ENCODE measurements around the gene SCG2. TPM values are rescaled to one million over a fixed set of nuclear protein-coding genes. Genes with fewer than 3 reads are reported as not detected.
"Not testable (repeated sequence)": the region's sequence is repeated elsewhere in the genome, so short reads cannot be mapped to it uniquely, and the experiment has no call there.

Gene SCG2
- total and polyA plus RNA-seq, 2 donors from 2014 or later, result 0.30 to 0.57 TPM

DNA sequence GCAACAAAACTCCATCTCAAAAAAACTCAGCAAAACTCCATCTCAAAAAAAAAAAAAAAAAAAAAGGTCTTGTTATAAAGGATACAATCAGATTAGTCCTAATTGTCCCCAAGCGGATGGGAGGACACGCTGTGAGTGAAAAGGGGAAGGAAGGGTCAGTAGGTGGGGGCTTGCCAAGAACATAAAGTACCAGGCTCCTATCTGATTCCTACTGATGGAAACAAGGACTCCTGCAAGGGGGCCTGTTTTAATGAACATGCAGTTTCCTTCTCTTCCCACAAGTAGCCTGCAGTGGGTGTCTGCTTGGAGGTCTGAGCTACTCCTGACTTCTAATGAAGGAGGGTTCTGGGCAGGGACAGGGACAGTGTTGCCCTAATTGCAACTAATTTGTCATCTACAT lies 7.9 kb downstream of the SCG2 start:
- DNase-seq, result no peak
- no peaks in the 10 kb centered on the region for H3K9me3 ChIP-seq (ENCODE audit: control insufficient read depth in 2 of 3, insufficient read depth in 1 of 3, low read length in 3 of 3)
- intact Hi-C loops (cut with DNase I), result no loop called here
- no peak for FAIRE-seq
- H3K27ac ChIP-seq (ENCODE audit: low read depth in 2 of 2, low read length in 2 of 2), result no peak overlapping the region
- H3K4me3 ChIP-seq (ENCODE audit: low read length in 3 of 3), result no peak overlapping the region
- no peaks in the 10 kb centered on the region for H3K27me3 ChIP-seq (ENCODE audit: control insufficient read depth, insufficient read depth, low read length)
- TF ChIP-seq, protein P1, sequence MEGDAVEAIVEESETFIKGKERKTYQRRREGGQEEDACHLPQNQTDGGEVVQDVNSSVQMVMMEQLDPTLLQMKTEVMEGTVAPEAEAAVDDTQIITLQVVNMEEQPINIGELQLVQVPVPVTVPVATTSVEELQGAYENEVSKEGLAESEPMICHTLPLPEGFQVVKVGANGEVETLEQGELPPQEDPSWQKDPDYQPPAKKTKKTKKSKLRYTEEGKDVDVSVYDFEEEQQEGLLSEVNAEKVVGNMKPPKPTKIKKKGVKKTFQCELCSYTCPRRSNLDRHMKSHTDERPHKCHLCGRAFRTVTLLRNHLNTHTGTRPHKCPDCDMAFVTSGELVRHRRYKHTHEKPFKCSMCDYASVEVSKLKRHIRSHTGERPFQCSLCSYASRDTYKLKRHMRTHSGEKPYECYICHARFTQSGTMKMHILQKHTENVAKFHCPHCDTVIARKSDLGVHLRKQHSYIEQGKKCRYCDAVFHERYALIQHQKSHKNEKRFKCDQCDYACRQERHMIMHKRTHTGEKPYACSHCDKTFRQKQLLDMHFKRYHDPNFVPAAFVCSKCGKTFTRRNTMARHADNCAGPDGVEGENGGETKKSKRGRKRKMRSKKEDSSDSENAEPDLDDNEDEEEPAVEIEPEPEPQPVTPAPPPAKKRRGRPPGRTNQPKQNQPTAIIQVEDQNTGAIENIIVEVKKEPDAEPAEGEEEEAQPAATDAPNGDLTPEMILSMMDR (IDR thresholded peaks at IDR 0.05; ENCODE audit: borderline replicate concordance, extremely low read depth, insufficient read depth), result no peak
- H3K36me3 ChIP-seq (ENCODE audit: control insufficient read depth in 2 of 3, insufficient read depth in 3 of 3, low read length in 3 of 3), result no peaks in the 10 kb centered on the region
- no peak overlapping the region for H3K9ac ChIP-seq (ENCODE audit: low read length in 3 of 3)
- H3K4me1 ChIP-seq (ENCODE audit: control insufficient read depth in 2 of 3, insufficient read depth in 2 of 3, low read depth in 1 of 3, low read length in 3 of 3), result no peaks in the 10 kb centered on the region

DNA sequence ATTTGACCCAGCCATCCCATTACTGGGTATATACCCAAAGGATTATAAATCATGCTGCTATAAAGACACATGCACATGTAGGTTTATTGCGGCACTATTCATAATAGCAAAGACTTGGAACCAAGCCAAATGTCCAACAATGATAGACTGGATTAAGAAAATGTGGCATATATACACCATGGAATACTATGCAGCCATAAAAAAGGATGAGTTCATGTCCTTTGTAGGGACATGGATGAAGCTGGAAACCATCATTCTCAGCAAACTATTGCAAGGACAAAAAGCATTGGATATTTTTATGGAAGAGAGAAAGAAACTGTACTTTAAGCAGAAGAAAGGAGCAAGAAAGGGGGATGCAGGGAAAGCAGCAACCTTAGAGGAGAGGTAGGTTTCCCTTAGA lies 9.5 kb downstream of the SCG2 start:
- intact Hi-C loops (cut with DNase I); H3K9ac ChIP-seq (ENCODE audit: low read length in 3 of 3); H3K27ac ChIP-seq (ENCODE audit: low read depth in 2 of 2, low read length in 2 of 2); H3K9me3 ChIP-seq (ENCODE audit: control insufficient read depth in 2 of 3, insufficient read depth in 1 of 3, low read length in 3 of 3); DNase-seq; H3K27me3 ChIP-seq (ENCODE audit: control insufficient read depth, insufficient read depth, low read length); H3K4me1 ChIP-seq (ENCODE audit: control insufficient read depth in 2 of 3, insufficient read depth in 2 of 3, low read depth in 1 of 3, low read length in 3 of 3); H3K4me3 ChIP-seq (ENCODE audit: low read length in 3 of 3); FAIRE-seq; H3K36me3 ChIP-seq (ENCODE audit: control insufficient read depth in 2 of 3, insufficient read depth in 3 of 3, low read length in 3 of 3): not testable (repeated sequence)

GRCh38 chr2:223591596-223591995 lies 10.6 kb downstream of the SCG2 start:
- H3K4me1 ChIP-seq (ENCODE audit: control insufficient read depth in 2 of 3, insufficient read depth in 2 of 3, low read depth in 1 of 3, low read length in 3 of 3), result no peaks in the 10 kb centered on the region
- H3K27ac ChIP-seq (ENCODE audit: low read depth in 2 of 2, low read length in 2 of 2), result no peak overlapping the region
- intact Hi-C loops (cut with DNase I), result no loop called here
- no peaks in the 10 kb centered on the region for H3K27me3 ChIP-seq (ENCODE audit: control insufficient read depth, insufficient read depth, low read length)
- H3K36me3 ChIP-seq (ENCODE audit: control insufficient read depth in 2 of 3, insufficient read depth in 3 of 3, low read length in 3 of 3), result no peaks in the 10 kb centered on the region
- no peak for FAIRE-seq
- no peaks in the 10 kb centered on the region for H3K9me3 ChIP-seq (ENCODE audit: control insufficient read depth in 2 of 3, insufficient read depth in 1 of 3, low read length in 3 of 3)
- DNase-seq, result no peak
- TF ChIP-seq, protein P1 (IDR thresholded peaks at IDR 0.05; ENCODE audit: borderline replicate concordance, extremely low read depth, insufficient read depth), result no peak
- H3K9ac ChIP-seq (ENCODE audit: low read length in 3 of 3), result no peak overlapping the region
- H3K4me3 ChIP-seq (ENCODE audit: low read length in 3 of 3), result no peak overlapping the region

DNA sequence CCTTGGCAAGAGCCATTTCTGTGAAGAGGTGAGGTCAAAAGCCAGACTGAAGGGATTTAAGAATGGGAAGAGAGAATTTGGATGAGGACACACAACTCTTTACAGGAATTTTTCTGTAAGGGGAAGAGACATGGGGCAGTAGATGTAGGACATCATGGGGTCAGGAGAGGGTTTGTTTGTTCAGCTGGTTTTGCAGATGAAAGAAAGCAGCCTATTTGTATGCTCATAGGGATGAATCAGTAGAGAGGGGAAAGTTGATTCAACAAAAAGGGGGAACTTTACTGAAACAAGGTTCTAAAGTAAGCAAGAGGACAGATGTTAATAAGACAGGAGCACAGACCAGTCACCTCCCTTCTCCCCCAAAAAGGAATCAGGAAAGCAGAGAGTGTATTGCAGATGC lies 11.2 kb downstream of the SCG2 start:
- intact Hi-C loops (cut with DNase I), result no loop called here
- peak in 1 of 5 donors; percentile 6 for DNase-seq
- no peaks in the 10 kb centered on the region for H3K9me3 ChIP-seq (ENCODE audit: control insufficient read depth in 2 of 3, insufficient read depth in 1 of 3, low read length in 3 of 3)
- no peak overlapping the region for H3K27ac ChIP-seq (ENCODE audit: low read depth in 2 of 2, low read length in 2 of 2)
- no peak overlapping the region for H3K9ac ChIP-seq (ENCODE audit: low read length in 3 of 3)
- H3K4me3 ChIP-seq (ENCODE audit: low read length in 3 of 3), result no peak overlapping the region
- no peak for FAIRE-seq
- H3K36me3 ChIP-seq (ENCODE audit: control insufficient read depth in 2 of 3, insufficient read depth in 3 of 3, low read length in 3 of 3), result no peaks in the 10 kb centered on the region
- TF ChIP-seq, protein P1 (IDR thresholded peaks at IDR 0.05; ENCODE audit: borderline replicate concordance, extremely low read depth, insufficient read depth), result no peak
- H3K4me1 ChIP-seq (ENCODE audit: control insufficient read depth in 2 of 3, insufficient read depth in 2 of 3, low read depth in 1 of 3, low read length in 3 of 3), result no peaks in the 10 kb centered on the region
- H3K27me3 ChIP-seq (ENCODE audit: control insufficient read depth, insufficient read depth, low read length), result no peaks in the 10 kb centered on the region
